ENCODE data around the gene TMEM74B. TPM values are rescaled to one million over a fixed set of nuclear protein-coding genes. Genes with fewer than 3 reads are reported as not detected.
"Not testable (repeated sequence)": the region's sequence is repeated elsewhere in the genome, so short reads cannot be mapped to it uniquely, and the experiment has no call there.

The TMEM74B gene
- under 1 TPM in 1 of 2 experiments, not detected in 1; 0.17 TPM for total RNA-seq

DNA sequence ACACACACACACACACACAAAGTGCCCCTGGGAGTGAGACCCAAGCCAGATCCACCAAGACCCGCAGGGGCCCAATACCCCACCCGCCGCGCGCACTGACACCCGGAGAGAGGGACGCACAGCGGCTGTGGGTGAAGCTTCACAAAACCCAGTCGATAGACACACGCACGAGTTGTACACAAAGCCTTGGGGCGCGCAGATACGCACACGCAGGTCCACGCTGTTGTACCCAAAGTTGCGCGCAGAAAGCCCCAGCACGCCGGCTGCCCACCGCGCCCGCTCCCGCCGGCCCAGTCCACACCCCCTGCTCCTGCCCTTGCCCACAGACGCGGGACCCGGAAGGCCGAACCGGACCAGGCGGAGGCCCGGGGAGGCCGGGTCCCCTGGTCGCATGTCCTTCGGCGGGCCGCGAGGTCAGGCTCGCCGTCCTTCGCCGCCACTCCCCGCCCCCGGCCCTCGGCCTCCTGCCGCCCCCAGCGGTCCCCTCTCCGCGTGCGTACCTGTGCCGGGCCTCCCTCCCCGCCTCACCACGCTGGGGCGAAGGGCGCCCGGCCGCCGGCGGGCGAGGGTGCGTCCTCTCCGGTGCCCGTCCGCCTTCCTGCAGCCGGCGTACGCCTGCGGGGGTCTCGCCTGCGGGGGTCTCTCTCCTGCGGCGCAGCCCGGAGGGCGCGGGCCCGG is at the start of gene TMEM74B:
TSS of gene TMEM74B (minus strand) at position 344 of the 678 bp plus-strand sequence. CDS start 1,180 bp downstream, outside the sequence.
- peak within 1 kb of the TSS; percentile 63 for H3K4me3 Mint-ChIP-seq
- peaks cover 24% of the 10 kb centered on the region for H3K27me3 Mint-ChIP-seq (ENCODE audit: low read depth)
- DNase-seq, result no peak
- no peaks in the 10 kb centered on the region for H3K36me3 Mint-ChIP-seq (ENCODE audit: low read depth)
- CTCF ChIA-PET, result interaction anchor here (0.9 to 1.0 kb wide), 2 partner anchors 14 to 266 kb away, joined by 3 read pairs; no protein-coding TSS in a partner anchor
- H3K4me1 Mint-ChIP-seq (ENCODE audit: low read depth), result peaks cover 6% of the 10 kb centered on the region
- intact Hi-C loops (cut with micrococcal nuclease), result loop anchor here (1.0 to 10.0 kb wide), 3 partner anchors 28 to 368 kb away; no protein-coding TSS in a partner anchor
- no peak within 1 kb of the TSS for H3K27ac Mint-ChIP-seq
- no peaks in the 10 kb centered on the region for H3K9me3 Mint-ChIP-seq

DNA sequence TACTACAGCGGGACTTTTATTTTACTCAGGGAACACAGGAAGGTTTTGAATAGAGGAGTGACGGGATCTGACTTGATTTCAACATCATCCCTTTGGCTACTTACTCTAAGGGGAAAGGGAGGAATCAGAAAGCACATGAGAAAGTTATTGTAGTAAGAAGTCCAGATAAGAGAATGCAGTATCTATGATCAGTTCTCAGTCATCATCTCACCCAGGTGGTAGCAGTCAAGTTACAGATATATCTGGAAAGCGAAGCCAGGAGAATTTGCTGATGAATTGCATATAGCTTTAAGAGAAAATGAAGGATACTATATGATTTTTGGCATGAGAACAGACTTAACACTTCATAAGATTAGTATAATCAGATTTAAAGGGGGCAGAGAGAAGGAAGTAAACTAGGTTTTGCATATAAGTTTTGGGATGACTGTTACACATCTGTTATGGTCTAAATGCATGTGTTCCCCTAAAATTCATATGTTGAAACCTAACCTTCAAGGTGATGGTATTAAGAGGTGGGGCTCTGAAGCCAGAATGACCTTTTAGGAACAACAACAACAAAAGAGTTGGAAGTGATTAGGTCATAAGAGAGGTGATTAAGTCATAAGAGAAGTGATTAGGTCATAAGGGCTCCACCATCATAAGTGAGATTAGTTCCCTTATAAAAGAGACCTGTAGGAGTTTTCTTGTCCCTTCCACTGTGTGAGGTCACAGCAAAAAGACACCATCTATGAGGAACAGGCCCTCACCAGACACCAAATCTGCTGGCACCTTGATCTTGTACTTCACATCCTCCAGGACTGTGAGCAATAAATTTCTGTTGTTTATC is 47.7 kb upstream of the TMEM74B start:
- intact Hi-C loops (cut with micrococcal nuclease), result no loop called here
- CTCF ChIA-PET, result no interaction called here
- Mint-ChIP-seq H3K27me3 (ENCODE audit: low read depth) (no peaks in the 10 kb centered on the region), H3K4me3 (no peak overlapping the region), H3K27ac (no peak overlapping the region), H3K9me3 (no peaks in the 10 kb centered on the region), H3K36me3 (ENCODE audit: low read depth) (no peaks in the 10 kb centered on the region), H3K4me1 (ENCODE audit: low read depth) (no peaks in the 10 kb centered on the region)
- no peak for DNase-seq

DNA sequence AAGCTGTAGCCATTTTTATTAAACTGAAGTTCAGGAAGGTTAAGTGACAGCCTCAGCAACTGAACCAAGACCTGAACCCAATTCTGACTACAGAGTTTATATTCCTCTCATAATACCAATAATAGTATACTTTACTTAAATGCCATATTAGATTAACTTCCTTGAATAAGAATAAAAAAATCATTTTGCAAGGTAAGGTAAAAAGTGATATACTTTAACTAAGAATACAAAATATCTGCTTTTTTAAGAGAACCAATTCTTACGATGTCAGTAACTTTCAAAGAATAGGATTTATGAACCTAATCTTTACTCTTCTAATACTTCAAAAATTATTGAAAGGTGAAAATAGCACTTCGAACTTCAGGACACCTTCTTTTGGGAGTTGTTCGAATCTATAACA is 44.8 kb upstream of the TMEM74B start:
- DNase-seq, result no peak
- Mint-ChIP-seq H3K9me3 (peaks cover 2% of the 10 kb centered on the region), H3K36me3 (ENCODE audit: low read depth) (no peaks in the 10 kb centered on the region), H3K4me1 (ENCODE audit: low read depth) (peaks cover 10% of the 10 kb centered on the region), H3K4me3 (no peak overlapping the region), H3K27ac (no peak overlapping the region), H3K27me3 (ENCODE audit: low read depth) (peaks cover 6% of the 10 kb centered on the region)
- intact Hi-C loops (cut with micrococcal nuclease), result loop anchor here (5.0 kb wide), 1 partner anchor 73 kb away; no protein-coding TSS in a partner anchor
- CTCF ChIA-PET, result no interaction called here

DNA sequence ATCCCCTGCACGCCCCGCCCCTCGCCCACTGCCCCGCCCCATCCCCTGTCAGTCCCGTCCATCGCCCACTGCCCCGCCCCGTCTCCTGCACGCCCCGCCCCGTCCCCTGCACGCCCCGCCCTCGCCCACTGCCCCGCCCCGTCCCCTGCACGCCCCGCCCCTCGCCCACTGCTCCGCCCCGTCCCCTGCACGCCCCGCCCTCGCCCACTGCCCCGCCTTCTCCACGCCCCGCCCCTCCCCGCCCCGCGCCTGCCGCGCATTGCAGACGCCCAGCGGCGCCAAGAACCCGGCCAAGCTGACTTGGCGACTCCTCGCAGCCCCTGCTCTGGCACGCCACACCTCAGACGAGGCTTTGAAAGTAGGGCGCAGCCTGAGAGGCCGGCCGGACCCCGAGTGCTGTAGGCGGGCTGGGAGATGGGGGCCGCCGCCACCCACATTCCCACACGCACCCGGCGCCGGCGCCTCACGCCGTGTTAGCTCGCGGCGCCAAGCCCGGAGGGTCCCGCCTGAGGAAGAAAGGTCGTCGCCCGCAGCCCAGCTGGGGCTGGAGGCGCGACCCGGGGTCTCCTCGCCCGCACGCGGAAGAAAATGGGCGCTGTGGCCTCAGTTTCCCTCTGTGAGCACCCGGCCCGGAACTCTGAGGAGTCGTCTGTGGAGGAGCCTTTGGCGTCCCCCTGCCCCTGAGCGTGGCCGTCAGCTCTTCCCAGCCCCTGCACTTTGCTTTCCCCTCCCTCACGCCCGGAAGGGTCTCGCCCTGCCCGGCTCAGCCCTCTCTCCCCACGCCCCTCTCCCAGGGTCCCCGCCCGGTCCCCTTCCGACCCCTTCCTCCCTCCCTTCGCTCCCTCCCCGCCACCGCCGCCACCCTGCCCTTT is 41.2 kb upstream of the TMEM74B start, which contains the start of gene RAD21L1:
TSS of gene RAD21L1 (plus strand) at position 262 of the 872 bp plus-strand sequence. CDS start 2,410 bp downstream, outside the sequence.
- peak within 1 kb of the TSS; percentile 83 for H3K4me3 Mint-ChIP-seq
- peaks cover 6% of the 10 kb centered on the region for H3K27me3 Mint-ChIP-seq (ENCODE audit: low read depth)
- H3K9me3 Mint-ChIP-seq, result peaks cover 9% of the 10 kb centered on the region
- peak; percentile 88 for DNase-seq
- intact Hi-C loops (cut with micrococcal nuclease), result loop anchor here (1.0 to 5.0 kb wide), 7 partner anchors 41 to 211 kb away; partner anchors contain the start of genes FKBP1A, PSMF1 and SNPH
- H3K27ac Mint-ChIP-seq, result no peak within 1 kb of the TSS
- CTCF ChIA-PET, result interaction anchor here (0.9 to 1.8 kb wide), 4 partner anchors 13 to 87 kb away, joined by 3 to 4 read pairs (median 4); no protein-coding TSS in a partner anchor
- H3K36me3 Mint-ChIP-seq (ENCODE audit: low read depth), result no peaks in the 10 kb centered on the region
- peaks cover 10% of the 10 kb centered on the region for H3K4me1 Mint-ChIP-seq (ENCODE audit: low read depth)

DNA sequence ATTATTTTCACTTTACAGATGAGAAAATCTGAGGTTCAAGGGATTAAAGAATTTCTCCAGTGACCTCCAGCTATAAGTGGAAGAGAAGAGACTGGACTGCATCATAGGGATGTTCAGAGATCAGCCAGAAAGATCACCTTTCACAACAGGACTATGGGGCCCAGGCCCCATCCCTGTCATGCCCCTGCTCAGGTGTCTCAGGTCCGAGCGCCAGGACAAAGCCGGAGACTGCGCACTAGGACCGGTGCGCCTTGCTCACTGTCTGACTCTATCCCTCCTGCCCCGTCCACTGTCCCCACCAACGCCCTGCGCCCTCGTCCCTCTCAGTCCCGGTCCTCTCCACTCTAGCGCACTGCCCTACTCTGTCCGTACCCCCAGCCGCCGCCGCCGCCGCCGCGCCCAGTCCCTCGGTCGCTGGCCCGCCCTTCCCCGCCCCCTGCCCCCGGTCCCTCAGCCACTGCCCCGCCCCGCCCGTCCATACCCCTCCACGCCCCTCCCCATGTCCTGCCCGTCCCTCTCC is 40.5 kb upstream of the TMEM74B start:
- peaks cover 9% of the 10 kb centered on the region for H3K9me3 Mint-ChIP-seq
- peaks cover 6% of the 10 kb centered on the region for H3K27me3 Mint-ChIP-seq (ENCODE audit: low read depth)
- intact Hi-C loops (cut with micrococcal nuclease), result loop anchor here (5.0 kb wide), 1 partner anchor 77 kb away; no protein-coding TSS in a partner anchor
- peak overlapping the region; percentile 78 for H3K4me3 Mint-ChIP-seq
- CTCF ChIA-PET, result interaction anchor here (0.9 to 1.8 kb wide), 7 partner anchors 10 to 88 kb away, joined by 3 to 5 read pairs (median 3); no protein-coding TSS in a partner anchor
- peaks cover 10% of the 10 kb centered on the region for H3K4me1 Mint-ChIP-seq (ENCODE audit: low read depth)
- no peak overlapping the region for H3K27ac Mint-ChIP-seq
- no peaks in the 10 kb centered on the region for H3K36me3 Mint-ChIP-seq (ENCODE audit: low read depth)
- no peak for DNase-seq

DNA sequence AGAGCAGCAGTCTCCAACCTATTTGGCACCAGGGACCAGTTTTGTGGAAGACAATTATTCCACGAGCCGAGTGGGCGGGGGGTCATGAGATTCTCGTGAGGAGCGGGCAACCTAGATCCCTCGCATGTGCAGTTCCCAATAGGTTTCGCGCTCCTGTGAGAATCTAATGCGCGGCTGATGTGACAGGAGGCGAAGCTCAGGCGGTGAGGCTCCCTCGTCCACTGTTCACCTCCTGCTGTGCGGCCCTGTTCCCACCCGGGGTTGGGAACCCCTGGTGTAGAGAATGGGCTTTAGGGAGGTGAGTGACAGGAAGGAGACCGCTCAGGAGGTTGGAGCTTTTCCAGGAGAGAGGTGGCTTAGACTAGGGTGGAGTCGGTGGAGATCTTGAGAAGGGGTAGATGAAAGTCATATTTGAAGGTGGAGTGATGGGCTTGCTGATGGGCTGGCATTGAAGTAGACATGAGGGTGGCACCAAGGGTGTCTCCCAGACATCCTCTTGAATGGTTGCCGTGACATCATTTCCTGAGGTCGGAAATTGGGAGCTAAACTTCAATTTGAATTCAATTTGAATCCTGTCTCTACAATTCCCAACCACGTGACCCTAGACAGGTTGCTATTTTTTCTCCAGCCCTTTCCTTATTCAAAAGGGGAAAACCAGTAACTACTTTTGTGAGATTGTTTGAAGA is 39.6 kb upstream of the TMEM74B start:
- intact Hi-C loops (cut with micrococcal nuclease), result no loop called here
- Mint-ChIP-seq H3K27ac (no peak overlapping the region), H3K36me3 (ENCODE audit: low read depth) (no peaks in the 10 kb centered on the region), H3K27me3 (ENCODE audit: low read depth) (peaks cover 6% of the 10 kb centered on the region), H3K4me1 (ENCODE audit: low read depth) (peaks cover 10% of the 10 kb centered on the region), H3K4me3 (no peak overlapping the region), H3K9me3 (peaks cover 9% of the 10 kb centered on the region)
- CTCF ChIA-PET, result interaction anchor here (0.9 to 1.4 kb wide), 3 partner anchors 9 to 43 kb away, joined by 3 to 5 read pairs (median 3); no protein-coding TSS in a partner anchor
- no peak for DNase-seq

DNA sequence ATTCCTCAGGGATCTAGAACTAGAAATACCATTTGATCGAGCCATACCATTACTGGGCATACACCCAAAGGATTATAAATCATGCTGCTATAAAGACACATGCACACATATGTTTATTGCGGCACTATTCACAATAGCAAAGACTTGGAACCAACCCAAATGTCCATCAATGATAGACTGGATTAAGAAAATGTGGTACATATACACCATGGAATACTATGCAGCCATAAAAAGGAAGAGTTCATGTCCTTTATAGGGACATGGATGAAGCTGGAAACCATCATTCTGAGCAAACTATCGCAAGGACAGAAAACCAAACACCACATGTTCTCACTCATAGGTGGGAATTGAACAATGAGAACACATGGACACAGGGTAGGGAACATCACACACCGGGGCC is 38.0 kb upstream of the TMEM74B start:
- H3K9me3 Mint-ChIP-seq; H3K27me3 Mint-ChIP-seq (ENCODE audit: low read depth); CTCF ChIA-PET; H3K4me3 Mint-ChIP-seq; DNase-seq; H3K36me3 Mint-ChIP-seq (ENCODE audit: low read depth); intact Hi-C loops (cut with micrococcal nuclease); H3K27ac Mint-ChIP-seq: not testable (repeated sequence)
- H3K4me1 Mint-ChIP-seq (ENCODE audit: low read depth), result peaks cover 14% of the 10 kb centered on the region

DNA sequence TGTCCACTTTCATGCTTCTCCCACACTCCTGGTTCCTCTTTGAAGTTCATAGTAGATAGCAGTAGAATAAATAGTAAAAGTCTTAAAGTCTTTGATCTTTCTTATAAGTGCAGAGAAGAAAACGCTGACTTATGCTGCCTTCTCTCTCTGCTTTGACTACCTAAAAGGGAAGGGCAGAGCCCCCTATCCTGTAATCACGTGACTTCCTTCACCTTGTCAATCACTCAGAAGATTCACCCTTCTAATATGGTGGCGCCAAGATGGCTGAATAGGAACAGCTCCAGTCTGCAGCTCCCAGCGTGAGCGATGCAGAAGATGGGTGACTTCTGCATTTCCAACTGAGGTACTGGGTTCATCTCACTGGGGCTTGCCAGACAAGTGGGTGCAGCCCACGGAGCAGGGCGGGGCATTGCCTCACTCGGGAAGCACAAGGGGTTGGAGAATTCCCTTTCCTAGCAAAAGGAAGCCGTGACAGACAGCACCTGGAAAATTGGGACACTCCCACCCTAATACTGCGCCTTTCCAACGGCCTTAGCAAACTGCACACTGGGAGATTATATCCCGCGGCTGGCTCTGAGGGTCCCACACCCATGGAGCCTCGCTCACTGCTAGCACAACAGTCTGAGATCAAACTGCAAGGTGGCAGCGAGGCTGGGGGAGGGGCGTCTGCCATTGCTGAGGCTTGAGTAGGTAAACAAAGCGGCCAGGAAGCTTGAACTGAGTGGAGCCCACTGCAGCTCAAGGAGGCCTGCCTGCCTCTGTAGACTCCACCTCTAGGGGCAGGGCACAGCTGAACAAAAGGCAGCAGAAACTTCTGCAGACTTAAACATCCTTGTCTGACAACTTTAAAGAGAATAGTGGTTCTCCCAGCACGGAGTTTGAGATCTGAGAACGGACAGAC is 32.0 kb upstream of the TMEM74B start:
- H3K4me3 Mint-ChIP-seq; H3K9me3 Mint-ChIP-seq; H3K27ac Mint-ChIP-seq; H3K27me3 Mint-ChIP-seq (ENCODE audit: low read depth); intact Hi-C loops (cut with micrococcal nuclease); H3K36me3 Mint-ChIP-seq (ENCODE audit: low read depth): not testable (repeated sequence)
- peaks cover 43% of the 10 kb centered on the region for H3K4me1 Mint-ChIP-seq (ENCODE audit: low read depth)
- DNase-seq, result peak; percentile 33
- CTCF ChIA-PET, result interaction anchor here (1.2 kb wide), 1 partner anchor 65 kb away, joined by 4 read pairs; no protein-coding TSS in a partner anchor

DNA sequence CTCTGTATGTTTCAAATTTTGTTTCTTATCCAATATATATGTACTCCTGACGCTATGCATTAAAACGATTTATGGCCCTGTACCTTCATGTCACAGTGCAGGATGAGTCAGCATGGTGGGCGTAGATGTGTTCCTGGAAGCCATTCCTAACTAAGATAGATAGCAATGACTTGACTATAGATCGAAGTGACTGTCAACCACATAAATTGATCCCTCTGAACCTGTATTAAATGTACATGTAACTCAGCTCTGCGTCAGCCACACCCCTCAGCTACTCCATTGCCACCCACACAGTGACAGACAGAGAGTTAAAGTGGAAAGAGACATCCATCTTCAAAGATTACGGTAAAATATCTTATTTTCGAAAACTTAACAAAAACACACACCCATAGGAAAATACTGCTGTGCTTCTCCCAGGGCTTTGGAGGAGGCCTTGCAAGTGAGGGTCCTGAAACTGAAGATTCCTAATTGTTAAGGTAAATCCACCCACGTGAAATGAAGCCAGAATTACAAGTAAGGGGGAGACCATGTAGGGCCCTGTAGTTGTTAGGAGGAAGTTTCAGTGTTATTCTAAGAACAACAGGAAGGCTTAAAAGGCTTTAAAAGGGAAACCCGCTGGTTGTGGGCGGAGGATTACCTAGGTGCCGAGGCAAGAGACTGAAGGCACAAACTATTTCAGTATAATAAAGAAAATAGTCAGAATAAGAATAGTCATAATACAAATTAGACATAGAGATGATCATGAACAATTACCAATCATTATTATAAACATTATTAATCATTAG is 30.8 kb upstream of the TMEM74B start:
- H3K27me3 Mint-ChIP-seq (ENCODE audit: low read depth), result no peaks in the 10 kb centered on the region
- CTCF ChIA-PET, result interaction anchor here (1.2 kb wide), 1 partner anchor 9 kb away, joined by 3 read pairs; no protein-coding TSS in a partner anchor
- peak; percentile 73 for DNase-seq

DNA sequence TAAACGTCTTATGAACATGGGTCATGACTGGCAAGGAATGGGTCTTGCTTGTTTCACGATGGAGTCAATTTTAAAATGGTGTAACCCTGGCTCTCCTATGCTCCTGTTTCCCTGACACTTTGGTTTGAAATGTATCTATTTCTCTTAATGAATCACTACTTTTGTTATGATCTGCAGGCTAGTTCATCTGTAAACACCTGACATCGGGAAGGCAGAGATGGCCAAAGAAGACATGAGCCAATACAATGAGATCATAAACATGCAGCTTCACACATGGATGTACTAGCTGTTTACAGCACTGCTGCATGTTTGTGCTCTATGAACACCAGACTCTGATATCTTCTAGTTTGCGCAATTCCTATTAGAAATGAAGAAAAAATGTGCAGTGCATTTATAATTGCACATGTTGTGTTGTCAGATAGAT is 30.1 kb upstream of the TMEM74B start:
- Mint-ChIP-seq H3K4me1 (ENCODE audit: low read depth) (peaks cover 43% of the 10 kb centered on the region), H3K36me3 (ENCODE audit: low read depth) (no peaks in the 10 kb centered on the region), H3K9me3 (no peaks in the 10 kb centered on the region), H3K4me3 (no peak overlapping the region), H3K27ac (no peak overlapping the region), H3K27me3 (ENCODE audit: low read depth) (no peaks in the 10 kb centered on the region)
- intact Hi-C loops (cut with micrococcal nuclease), result loop anchor here (5.0 kb wide), 1 partner anchor 378 kb away; no protein-coding TSS in a partner anchor
- DNase-seq, result no peak
- CTCF ChIA-PET, result interaction anchor here (1.0 to 1.4 kb wide), 3 partner anchors 10 to 224 kb away, joined by 3 to 5 read pairs (median 3); no protein-coding TSS in a partner anchor

More for the DNA sequence above, 30.8 kb upstream of the TMEM74B start:
- Mint-ChIP-seq H3K4me1 (ENCODE audit: low read depth) (peaks cover 43% of the 10 kb centered on the region), H3K4me3 (peak overlapping the region; percentile 28), H3K36me3 (ENCODE audit: low read depth) (no peaks in the 10 kb centered on the region), H3K27ac (peak overlapping the region; percentile 17), H3K9me3 (no peaks in the 10 kb centered on the region)
- intact Hi-C loops (cut with micrococcal nuclease), result no loop called here

Measured in activated naive CD4-positive, alpha-beta T cell treated with anti-CD3 and anti-CD28 coated beads for 36 hours (primary cell).